Left ventricle myocardium inferior (tissue), 1 donor: ENCODE results near the gene WFDC1. TPM values are rescaled to one million over a fixed set of nuclear protein-coding genes. Genes with fewer than 3 reads are reported as not detected.

ENCODE experiments used
- DNase-seq: peaks from one replicate; pipeline ENCODE4 v3.0.0-alpha.2; 2020
- H3K27ac ChIP-seq: fragments of 200-600 bp; replicated peaks from 2 replicates; pipeline ENCODE4 v1.8.0; 2021
- H3K27me3 ChIP-seq: fragments of 200-600 bp; 2 replicates; pipeline ENCODE4 v1.8.0; 2021; ENCODE audit warnings: low read depth
- H3K36me3 ChIP-seq: fragments of 200-600 bp; 2 replicates; pipeline ENCODE4 v1.8.0; 2021
- H3K4me1 ChIP-seq: fragments of 200-600 bp; 2 replicates; pipeline ENCODE4 v1.8.0; 2021
- H3K4me3 ChIP-seq: fragments of 200-600 bp; 2 replicates; pipeline ENCODE4 v1.8.0; 2021; ENCODE audit warnings: mild to moderate bottlenecking, moderate library complexity
- H3K9me3 ChIP-seq: fragments of 200-600 bp; replicated peaks from 2 replicates; pipeline ENCODE4 v1.8.0; 2021
- CTCF ChIP-seq: fragments of 200-600 bp; IDR thresholded peaks from 2 replicates; pipeline ENCODE4 v1.8.0; 2021; ENCODE audit warnings: antibody characterized with exemption, mild to moderate bottlenecking, borderline replicate concordance
- intact Hi-C: fragments of 100-400 bp; cut with micrococcal nuclease; formaldehyde crosslinking; loops from one replicate; pipeline ENCODE4 v1.11.0; 2022
- total RNA-seq: library from RNA; stranded (reverse); fragmentation: NEBNext Ultra II Directional; extraction: Animal tissue kit (Norgen Biotek cat#: 25700); gene quantifications from one replicate; pipeline ENCODE4 v1.2.1, GENCODE V29; 2021
- donor health status: DM: no; HTN: yes; CAD: no; lungs with severe emphysema.

The WFDC1 gene
- total RNA-seq, 1 donor from 2014 or later = 1.3 TPM

DNA sequence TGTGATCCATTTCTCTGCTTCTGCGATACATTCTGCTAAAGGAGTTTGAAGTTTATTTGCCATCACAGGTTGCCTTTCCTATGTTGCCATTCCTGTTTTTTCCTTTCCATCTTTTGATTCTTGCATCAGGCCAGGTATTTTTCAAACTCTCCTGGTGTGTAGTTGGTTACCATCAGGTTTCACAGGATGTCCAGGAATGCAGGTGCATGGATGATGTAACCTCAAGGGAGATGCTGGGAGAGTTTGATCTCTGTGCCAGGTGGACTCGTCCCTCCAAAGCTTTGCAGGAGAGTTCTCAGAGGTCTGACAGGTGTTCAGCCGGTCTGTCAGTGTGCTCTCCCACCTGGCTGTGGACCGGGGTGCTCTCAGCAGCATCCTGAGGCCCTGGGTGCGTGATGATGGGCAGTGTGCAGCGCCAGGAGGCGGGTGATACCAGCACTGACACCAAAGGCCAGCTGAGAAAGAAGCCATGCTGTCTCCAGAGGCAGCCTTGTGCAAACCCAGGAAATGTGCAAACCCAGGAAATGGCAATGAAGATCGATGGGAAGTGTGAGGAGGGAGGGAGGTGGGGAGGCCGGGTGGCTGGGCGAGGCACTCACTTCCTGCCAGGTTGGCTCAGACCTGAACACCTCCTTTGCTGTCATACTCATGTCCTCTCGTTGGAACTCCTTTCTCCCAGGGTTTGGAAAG, 75.4 kb downstream of the WFDC1 start:
- TF ChIP-seq CTCF = no peak
- no peak for DNase-seq
- no peak overlapping the region for H3K27ac ChIP-seq
- peaks cover 99% of the 10 kb centered on the region for H3K27me3 ChIP-seq
- H3K36me3 ChIP-seq = no peaks in the 10 kb centered on the region
- no peaks in the 10 kb centered on the region for H3K9me3 ChIP-seq
- H3K4me1 ChIP-seq = peaks cover 8% of the 10 kb centered on the region
- intact Hi-C loops = no loop called here
- H3K4me3 ChIP-seq = no peak overlapping the region

GRCh38 chr16:84370723-84371552, 76.3 kb downstream of the WFDC1 start:
- H3K36me3 ChIP-seq = no peaks in the 10 kb centered on the region
- H3K27ac ChIP-seq = no peak overlapping the region
- H3K9me3 ChIP-seq = no peaks in the 10 kb centered on the region
- no peak for DNase-seq
- no peak for TF ChIP-seq CTCF
- no peak overlapping the region for H3K4me3 ChIP-seq
- intact Hi-C loops = no loop called here
- H3K27me3 ChIP-seq = peaks cover 97% of the 10 kb centered on the region
- H3K4me1 ChIP-seq = peaks cover 8% of the 10 kb centered on the region

- DNase-seq = no peak
- peaks cover 97% of the 10 kb centered on the region for H3K27me3 ChIP-seq
- H3K27ac ChIP-seq = no peak overlapping the region
- H3K4me3 ChIP-seq = no peak overlapping the region
- H3K9me3 ChIP-seq = no peaks in the 10 kb centered on the region
- intact Hi-C loops = no loop called here
- H3K4me1 ChIP-seq = peaks cover 8% of the 10 kb centered on the region
- no peaks in the 10 kb centered on the region for H3K36me3 ChIP-seq
- TF ChIP-seq CTCF = no peak
Observed at GRCh38 chr16:84371553-84371865, 76.8 kb downstream of the WFDC1 start.

DNA sequence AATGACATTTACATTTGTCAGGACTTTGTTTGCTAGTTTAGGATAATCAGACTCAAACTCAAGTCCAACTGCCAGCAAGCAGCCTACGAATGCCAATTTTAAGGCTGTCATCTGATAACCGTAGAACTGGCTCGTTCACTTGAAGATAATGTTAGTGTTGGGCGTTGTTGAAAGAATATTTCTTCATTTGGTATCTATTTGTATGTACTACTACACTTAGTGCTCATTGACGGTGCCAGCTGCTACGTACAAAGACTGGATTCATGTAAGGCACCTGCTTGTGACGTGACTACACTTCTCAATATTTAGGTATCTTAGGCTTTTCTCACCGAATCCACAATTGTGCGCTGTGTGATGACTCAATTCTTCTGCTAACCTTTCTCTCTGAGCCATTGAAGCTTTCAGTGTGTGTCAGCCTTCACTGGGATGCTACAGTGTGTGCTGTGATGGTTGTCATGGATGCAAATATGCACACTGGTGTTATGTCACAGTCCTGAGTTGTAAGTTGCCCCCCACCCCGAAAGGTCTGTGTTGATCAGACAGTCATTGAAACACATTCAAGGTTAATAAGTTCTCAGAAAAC, 79.3 kb downstream of the WFDC1 start:
- H3K27me3 ChIP-seq = peaks cover 86% of the 10 kb centered on the region
- H3K27ac ChIP-seq = no peak overlapping the region
- H3K4me3 ChIP-seq = no peak overlapping the region
- no peak for DNase-seq
- H3K9me3 ChIP-seq = no peaks in the 10 kb centered on the region
- intact Hi-C loops = no loop called here
- no peaks in the 10 kb centered on the region for H3K4me1 ChIP-seq
- no peaks in the 10 kb centered on the region for H3K36me3 ChIP-seq
- TF ChIP-seq CTCF = no peak

DNA sequence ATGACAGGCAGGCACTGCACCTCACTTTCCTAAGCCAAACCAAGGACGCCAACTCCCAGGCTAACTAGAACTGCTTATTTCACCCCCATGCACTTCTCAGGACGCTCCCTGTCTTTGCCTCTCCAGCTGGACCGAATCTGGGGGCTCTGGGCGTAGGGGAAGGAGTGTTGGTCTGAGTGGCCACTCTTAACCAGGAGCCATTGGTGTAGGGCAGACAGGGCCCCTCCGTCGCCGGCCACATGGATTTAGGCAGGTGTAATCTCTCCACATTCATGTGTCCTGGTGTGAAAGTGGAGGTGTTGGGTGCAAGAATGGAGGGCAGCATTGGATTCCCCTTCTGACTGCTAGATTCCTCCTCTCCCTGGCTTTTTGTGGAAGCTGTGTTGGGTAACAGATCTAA, 83.4 kb downstream of the WFDC1 start:
- H3K4me3 ChIP-seq = no peak overlapping the region
- peaks cover 50% of the 10 kb centered on the region for H3K27me3 ChIP-seq
- H3K27ac ChIP-seq = no peak overlapping the region
- H3K4me1 ChIP-seq = no peaks in the 10 kb centered on the region
- no peak for DNase-seq
- no peak for TF ChIP-seq CTCF
- H3K36me3 ChIP-seq = no peaks in the 10 kb centered on the region
- intact Hi-C loops = no loop called here
- no peaks in the 10 kb centered on the region for H3K9me3 ChIP-seq
